Panc1 (cell line): ENCODE data around the gene PRPF18. TPM values are rescaled to one million over a fixed set of nuclear protein-coding genes. Genes with fewer than 3 reads are reported as not detected.

ENCODE experiments used
- ATAC-seq: fragments of 200-7000 bp; cut with Tn5 transposase; 2 replicates; pipeline ENCODE4 v1.9.1; 2020; ENCODE audit warnings: mild to moderate bottlenecking, moderate library complexity
- BruUV-seq: library from RNA; stranded (reverse); fragments of 400-500 nt; replicated peaks from 2 replicates; lab custom pipeline; 2021; lab: Mats Ljungman, UMichigan
- CTCF ChIA-PET: fragments of 300-600 bp; sonication (Branson Sonifier 250); formaldehyde crosslinking; loops from one replicate; lab custom pipeline; 2022; ENCODE audit warnings: antibody characterized with exemption; lab: Charles Lee
- POLR2A ChIA-PET: fragments of 300-600 bp; sonication (Branson Sonifier 250); formaldehyde crosslinking; loops from one replicate; lab custom pipeline; 2022; ENCODE audit warnings: antibody characterized with exemption; lab: Charles Lee
- DNase-seq: peaks from one replicate; pipeline ENCODE4 v3.0.0-alpha.2; 2010; ENCODE audit warnings: low read depth, low spot score
- H3K27ac ChIP-seq: 2 replicates; pipeline ENCODE4 v1.5.1; 2011; ENCODE audit warnings: mild to moderate bottlenecking, low read length, inconsistent platforms
- H3K27me3 ChIP-seq: fragments of 200-500 bp; sonication (Bioruptor generic); 2 replicates; pipeline ENCODE4 v1.6.0; 2014; ENCODE audit warnings: low read length, inconsistent platforms; ENCODE audit not compliant: control insufficient read depth, insufficient read depth
- H3K36me3 ChIP-seq: fragments of 200-500 bp; sonication (Bioruptor generic); 2 replicates; pipeline ENCODE4 v1.5.1; 2014; ENCODE audit warnings: inconsistent platforms, mild to moderate bottlenecking, low read length, moderate library complexity; ENCODE audit not compliant: control insufficient read depth, insufficient read depth
- H3K4me1 ChIP-seq: 2 replicates; pipeline ENCODE4 v1.5.1; 2011; ENCODE audit warnings: inconsistent platforms, mild to moderate bottlenecking, low read length, moderate library complexity; ENCODE audit not compliant: control insufficient read depth, insufficient read depth
- H3K4me3 ChIP-seq, 2 experiments: 2 replicates each; pipeline ENCODE4 v1.5.1; 2011 to 2012; ENCODE audit warnings: low read depth in 2 of 2, low read length in 2 of 2, mild to moderate bottlenecking in 2 of 2, inconsistent platforms in 1 of 2, moderate library complexity in 1 of 2
- H3K9me3 ChIP-seq: fragments of 200-500 bp; sonication (Bioruptor generic); 2 replicates; pipeline ENCODE4 v1.5.1; 2014; ENCODE audit warnings: low read depth, mild to moderate bottlenecking, inconsistent platforms, low read length, moderate library complexity; ENCODE audit not compliant: control insufficient read depth, insufficient read depth
- CTCF ChIP-seq: fragments of 450-650 bp; IDR thresholded peaks from 2 replicates; pipeline ENCODE4 v1.5.1; 2017; ENCODE audit warnings: mild to moderate bottlenecking
- POLR2AphosphoS5 ChIP-seq: IDR thresholded peaks from 2 replicates; pipeline ENCODE4 v1.6.1; 2012; ENCODE audit warnings: mild to moderate bottlenecking, low read depth, low read length, moderate library complexity
- REST ChIP-seq, 2 experiments: IDR thresholded peaks; 2 replicates each; pipeline ENCODE4 v1.6.1; 2011 to 2012; ENCODE audit warnings: low read depth in 2 of 2, control low read depth in 1 of 2, low read length in 1 of 2, mild to moderate bottlenecking in 1 of 2, moderate library complexity in 1 of 2; ENCODE audit not compliant: insufficient read depth in 1 of 2
- SIN3A ChIP-seq: IDR thresholded peaks from 2 replicates; pipeline ENCODE4 v1.6.1; 2012; ENCODE audit warnings: low read depth, mild to moderate bottlenecking, low read length, moderate library complexity, borderline replicate concordance; ENCODE audit not compliant: insufficient read depth
- TCF7L2 ChIP-seq: IDR thresholded peaks from 2 replicates; pipeline ENCODE4 v1.6.1; 2011; ENCODE audit warnings: mild to moderate bottlenecking, low read depth, low read length, inconsistent platforms
- in situ Hi-C: cut with HindIII; loops from 2 replicates; pipeline ENCODE4 v1.10.0; 2016; ENCODE audit warnings: low sequenced_read_pairs, low pct_unique_long_range_greater_than_20kb
- intact Hi-C: fragments of 100-400 bp; cut with micrococcal nuclease; formaldehyde crosslinking; loops from one replicate; pipeline ENCODE4 v1.10.0; 2022; ENCODE audit not compliant: unreplicated experiment
- total RNA-seq: library from RNA; stranded (reverse); gene quantifications from one replicate; pipeline ENCODE4 v1.2.1, GENCODE V29; 2021; ENCODE audit not compliant: unreplicated experiment

Gene PRPF18
- total RNA-seq, 1 experiment from 2014 or later = 12.0 TPM

GRCh38 chr10:13636776-13637175 is 50.0 kb downstream of the PRPF18 start:
- no peak overlapping the region for H3K4me3 ChIP-seq
- no peaks in the 10 kb centered on the region for H3K9me3 ChIP-seq
- H3K36me3 ChIP-seq = no peaks in the 10 kb centered on the region; the same call in 1 of the 2 replicates
- ChIA-PET POLR2A (no interaction called here), CTCF (no interaction called here)
- ATAC-seq (no peak), DNase-seq (no peak)
- BruUV-seq = no TSS peak
- in situ Hi-C loops = no loop called here
- H3K4me1 ChIP-seq = no peaks in the 10 kb centered on the region
- no peaks in the 10 kb centered on the region for H3K27me3 ChIP-seq
- intact Hi-C loops = no loop called here
- TF ChIP-seq POLR2AphosphoS5 (no peak), SIN3A (no peak), CTCF (no peak), TCF7L2 (no peak), REST (IDR thresholded peaks at IDR 0.05; ENCODE audit: insufficient read depth in 1 of 2, low read depth in 2 of 2, low read length in 1 of 2) (no peak)
- no peak overlapping the region for H3K27ac ChIP-seq

- CTCF ChIA-PET = no interaction called here
- intact Hi-C loops = no loop called here
Observed at GRCh38 chr10:13637303-13637856, 50.6 kb downstream of the PRPF18 start.

More at GRCh38 chr10:13637303-13637856, 50.6 kb downstream of the PRPF18 start:
- H3K36me3 ChIP-seq = no peaks in the 10 kb centered on the region; the same call in 1 of the 2 replicates
- H3K27ac ChIP-seq = no peak overlapping the region
- BruUV-seq = no TSS peak
- in situ Hi-C loops = no loop called here
- no peaks in the 10 kb centered on the region for H3K27me3 ChIP-seq
- DNase-seq (no peak), ATAC-seq (no peak)
- POLR2A ChIA-PET = no interaction called here
- no peaks in the 10 kb centered on the region for H3K9me3 ChIP-seq
- no peaks in the 10 kb centered on the region for H3K4me1 ChIP-seq
- TF ChIP-seq SIN3A (no peak), TCF7L2 (no peak), POLR2AphosphoS5 (no peak), CTCF (no peak), REST (IDR thresholded peaks at IDR 0.05; ENCODE audit: insufficient read depth in 1 of 2, low read depth in 2 of 2, low read length in 1 of 2) (no peak)
- H3K4me3 ChIP-seq = no peak overlapping the region
